T-helper 2 cell treated with Interferon-gamma antibody and Interleukin-4, amounts not matched to agents 100 ng/mL and 5 ng/mL, for 36 hours (primary cell): ENCODE results near the gene ARSI. TPM values are rescaled to one million over a fixed set of nuclear protein-coding genes. Genes with fewer than 3 reads are reported as not detected.

Source experiments
- intact Hi-C: fragments of 100-400 bp; cut with micrococcal nuclease; formaldehyde crosslinking; loops from one replicate; pipeline ENCODE4 v1.15.1; 2023
- total RNA-seq: library from RNA; stranded (reverse); gene quantifications from 2 replicates; pipeline ENCODE4 v1.2.3, GENCODE V29; 2022

The ARSI gene
- not detected in 2 replicates for total RNA-seq

- intact Hi-C loops: no loop called here
Measured at GRCh38 chr5:150302301-150303069, at the start of gene ARSI. Gene ARSI, minus strand, starts transcription at chr5:150302905. Its CDS starts 532 bp downstream, at chr5:150302373.

GRCh38 chr5:150350524-150351344 is 48.0 kb upstream of the ARSI start:
- intact Hi-C loops: loop anchor here (1.0 to 10.0 kb wide), 4 partner anchors 190 to 1966 kb away; partner anchors contain the start of genes FBXO38 and TNIP1

DNA sequence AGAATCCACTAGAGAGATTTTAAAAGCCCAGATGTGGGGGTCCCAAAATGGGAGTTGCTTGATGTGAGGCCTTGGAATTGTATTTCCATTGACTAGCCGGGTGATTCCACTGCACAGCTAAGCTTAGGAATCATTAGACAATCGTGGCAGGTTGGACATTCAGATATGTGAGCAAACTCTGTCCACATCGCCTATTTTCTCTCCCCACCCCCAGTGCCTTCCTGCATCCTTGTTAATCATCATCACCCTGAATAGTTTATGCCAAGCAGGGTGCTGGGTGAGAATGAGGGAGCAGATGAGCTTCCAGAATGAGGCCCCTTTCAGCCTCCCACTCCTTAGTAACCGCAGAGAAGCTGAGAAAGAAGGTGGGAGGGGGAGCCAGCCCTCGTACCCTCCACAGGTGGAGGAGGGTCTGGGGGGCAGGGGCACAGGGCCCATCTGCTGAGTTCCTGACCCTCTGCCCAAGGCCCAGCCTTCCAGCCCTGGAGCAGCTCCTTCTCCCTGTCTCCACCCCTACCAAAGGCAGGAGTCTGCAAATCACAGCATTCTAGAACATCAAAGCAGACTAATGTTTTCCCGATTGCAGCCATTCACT is 47.1 kb upstream of the ARSI start:
- intact Hi-C loops: loop anchor here (1.0 to 10.0 kb wide), 4 partner anchors 189 to 1965 kb away; partner anchors contain the start of genes FBXO38 and TNIP1

DNA sequence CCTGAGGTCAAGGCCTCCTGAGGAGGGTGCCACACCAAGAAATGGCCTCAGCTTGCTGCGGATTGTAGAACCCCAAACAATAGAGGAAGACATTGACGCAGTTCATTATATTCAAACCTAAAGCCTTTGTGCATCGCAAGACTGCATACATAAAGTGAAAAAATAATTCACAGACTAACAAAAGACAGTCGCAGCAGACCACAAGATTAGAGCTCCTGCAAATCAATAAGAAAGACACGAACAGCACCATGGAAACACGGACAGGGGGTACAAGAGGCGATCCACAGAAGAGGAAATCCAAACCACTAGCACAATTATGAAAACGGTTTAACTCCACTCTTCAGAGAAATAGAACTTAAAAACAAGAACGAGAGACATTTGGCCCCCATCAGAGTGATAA is 44.7 kb upstream of the ARSI start:
- intact Hi-C loops: no loop called here

- intact Hi-C loops: no loop called here
Measured at GRCh38 chr5:150347003-150347402, 44.3 kb upstream of the ARSI start.

- intact Hi-C loops: no loop called here
Measured at GRCh38 chr5:150346592-150346991, 43.9 kb upstream of the ARSI start.

DNA sequence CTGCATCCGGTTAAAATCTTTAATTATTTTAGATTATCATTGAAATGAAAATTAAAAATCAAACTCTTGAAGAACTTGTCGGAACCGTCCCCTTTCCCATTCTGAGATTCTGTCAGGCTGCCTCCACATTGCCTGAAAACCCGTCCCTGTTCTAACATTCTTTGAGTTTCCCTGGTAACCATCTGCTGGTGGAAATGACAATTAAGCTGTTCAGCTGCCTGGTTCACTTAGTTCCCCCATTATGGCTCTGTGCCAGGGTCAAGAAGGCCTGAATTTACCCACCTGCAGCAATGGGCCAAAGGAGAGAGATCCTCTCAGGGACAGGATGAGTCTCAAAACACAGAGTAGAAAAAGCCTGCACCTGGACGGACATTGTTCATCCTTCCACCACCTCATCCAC is 43.0 kb upstream of the ARSI start:
- intact Hi-C loops: no loop called here

GRCh38 chr5:150343994-150344631 is 41.4 kb upstream of the ARSI start:
- intact Hi-C loops: no loop called here

- intact Hi-C loops: no loop called here
Measured at GRCh38 chr5:150342583-150342982, 39.9 kb upstream of the ARSI start.

DNA sequence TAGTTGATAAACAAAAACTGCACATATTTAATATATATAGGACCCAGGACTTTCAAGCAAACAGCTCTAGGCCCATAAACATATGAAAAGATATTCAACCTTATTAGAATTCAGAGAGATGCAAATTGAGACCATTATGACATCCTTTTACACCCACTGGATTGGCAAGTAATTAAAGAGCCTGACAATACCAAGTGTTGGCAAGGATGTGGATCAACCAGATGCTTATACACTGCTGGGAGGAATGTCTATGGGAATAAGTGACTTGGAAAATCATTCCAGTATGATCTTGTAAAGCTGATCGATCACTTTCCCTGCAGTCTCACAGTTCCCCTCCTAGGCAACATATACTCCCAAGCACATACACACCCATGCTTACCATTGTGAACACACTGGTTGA is 39.3 kb upstream of the ARSI start:
- intact Hi-C loops: no loop called here

GRCh38 chr5:150341331-150341730 is 38.6 kb upstream of the ARSI start:
- intact Hi-C loops: no loop called here

GRCh38 chr5:150340614-150341255 is 38.0 kb upstream of the ARSI start:
- intact Hi-C loops: no loop called here

GRCh38 chr5:150339841-150340240 is 37.1 kb upstream of the ARSI start:
- intact Hi-C loops: no loop called here

DNA sequence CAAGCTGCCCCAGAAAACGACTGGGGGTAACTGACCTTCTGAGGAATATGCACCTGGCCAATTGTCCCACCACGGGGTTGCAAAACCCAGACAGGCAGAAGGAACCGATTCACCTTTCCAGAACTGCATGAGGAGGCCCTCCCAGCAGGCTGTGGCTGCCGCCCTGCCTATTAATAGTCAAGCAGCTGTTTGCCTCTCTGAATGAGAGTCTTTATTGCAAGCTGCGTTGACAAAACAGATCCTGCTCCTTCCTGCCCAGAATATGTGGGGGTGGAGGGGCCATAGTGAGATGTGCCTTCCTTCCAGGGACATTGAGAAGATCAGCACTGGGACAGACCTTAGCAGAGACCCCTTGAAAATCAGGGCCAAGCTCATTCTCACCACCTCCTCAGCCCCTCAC is 36.5 kb upstream of the ARSI start:
- intact Hi-C loops: no loop called here

DNA sequence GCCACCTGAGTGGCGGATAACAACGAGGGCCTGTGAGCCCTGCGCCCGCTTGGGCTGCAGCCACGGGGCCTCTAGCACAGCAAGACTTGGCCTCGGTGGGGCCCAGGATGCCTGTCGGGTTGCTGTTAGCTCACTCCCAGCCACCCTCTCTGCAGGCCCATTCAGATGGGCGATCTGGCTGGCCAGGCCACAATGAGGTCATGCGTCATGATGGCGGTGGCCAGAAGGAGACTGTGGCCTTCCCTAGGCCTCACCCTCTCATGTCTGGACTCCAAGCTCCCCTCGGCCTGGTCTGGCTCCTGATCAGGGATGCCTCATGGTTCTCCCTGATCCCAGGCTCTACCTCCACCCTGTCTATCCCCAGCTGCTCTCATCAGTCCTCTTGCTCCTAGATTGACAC is 35.8 kb upstream of the ARSI start:
- intact Hi-C loops: no loop called here

DNA sequence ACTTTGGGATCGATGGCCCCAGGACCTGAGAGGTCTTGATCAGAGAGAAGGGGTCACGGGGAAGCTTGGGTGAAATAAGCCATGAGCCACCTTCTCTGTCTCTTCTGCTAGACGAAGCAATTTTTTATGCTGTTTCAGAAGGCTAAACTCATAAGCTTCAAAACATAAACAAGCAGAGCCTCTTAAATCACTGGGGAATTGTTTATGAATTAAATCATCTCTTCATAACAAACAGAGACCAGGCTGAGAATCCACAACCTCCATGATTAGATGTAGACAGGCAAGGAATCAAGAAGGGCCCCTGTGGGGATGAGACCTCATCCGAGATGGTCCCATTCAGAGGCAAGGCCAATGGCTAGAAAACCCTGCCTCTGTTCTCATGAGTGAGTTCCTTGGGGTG is 33.1 kb upstream of the ARSI start:
- intact Hi-C loops: no loop called here

DNA sequence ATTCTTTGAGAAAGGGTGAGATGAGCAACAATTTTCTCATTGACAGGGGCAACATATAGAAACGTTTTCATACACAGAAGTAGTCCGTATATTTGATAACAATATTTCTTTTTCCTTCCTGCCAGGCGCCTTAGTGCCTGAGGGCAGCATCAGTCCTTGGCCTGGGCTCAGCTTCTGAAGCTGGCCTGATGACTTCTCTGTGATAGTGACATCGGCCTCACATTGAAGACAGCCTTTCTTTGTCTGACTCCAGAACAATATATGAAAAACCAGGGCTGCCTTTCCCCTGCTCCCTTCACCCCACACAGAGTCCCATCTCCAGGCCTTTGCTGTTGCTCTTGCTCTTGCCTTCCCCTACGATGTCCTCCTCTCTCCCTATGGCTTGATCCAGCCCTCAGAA is 30.7 kb upstream of the ARSI start:
- intact Hi-C loops: no loop called here

- intact Hi-C loops: no loop called here
Measured at GRCh38 chr5:150329881-150330876, 27.5 kb upstream of the ARSI start.

DNA sequence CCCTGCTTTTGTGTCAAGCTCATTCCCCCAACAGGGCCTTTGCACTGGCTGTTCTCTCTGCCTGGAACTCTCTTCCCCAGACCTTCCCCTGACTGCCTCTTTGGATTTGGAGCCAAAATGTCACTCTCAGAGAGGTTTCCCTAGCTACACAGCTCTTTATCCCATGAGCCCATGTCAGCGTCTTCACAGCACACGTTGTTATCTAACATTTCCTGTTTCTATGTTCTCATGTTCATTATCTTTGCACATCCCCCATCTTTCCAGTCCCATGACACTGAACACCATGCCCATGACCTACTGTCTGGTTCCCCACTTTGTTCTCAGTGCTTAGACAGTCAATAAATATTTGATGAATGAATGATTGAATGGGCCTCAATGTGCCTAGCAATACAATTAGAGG is 26.3 kb upstream of the ARSI start:
- intact Hi-C loops: no loop called here

DNA sequence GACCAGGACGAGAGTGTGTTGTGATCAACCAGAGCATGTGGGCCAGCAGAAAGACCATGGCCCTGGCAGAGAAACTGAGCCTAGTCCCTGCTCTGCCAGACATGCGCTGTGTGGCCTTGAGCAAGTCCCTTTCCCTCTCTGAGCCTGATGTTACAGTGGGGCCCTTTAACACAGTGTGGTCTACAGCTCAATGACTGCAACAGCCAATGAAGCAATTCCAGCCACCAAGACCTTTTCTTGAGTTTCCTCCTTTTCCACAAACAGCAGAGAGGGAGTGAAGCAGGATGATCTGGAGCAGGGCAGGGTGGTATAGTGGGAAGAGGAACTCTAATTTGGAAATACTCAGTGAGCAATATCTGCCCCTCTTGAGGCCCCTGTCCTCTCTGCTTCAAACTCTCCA is 25.8 kb upstream of the ARSI start:
- intact Hi-C loops: no loop called here
